LNCaP clone FGC (cell line): ENCODE data around the gene LMAN1L.

Experiments
- DNase-seq: peaks from one replicate; pipeline ENCODE4 v3.0.0-alpha.2; 2011; ENCODE audit warnings: low read depth
- H3K4me3 ChIP-seq: 2 replicates; pipeline ENCODE4 v1.5.1; 2011; ENCODE audit warnings: mild to moderate bottlenecking, low read depth, low read length, control low read depth
- CTCF ChIP-seq: IDR thresholded peaks from 2 replicates; pipeline ENCODE4 v1.5.1; 2012; ENCODE audit warnings: mild to moderate bottlenecking; ENCODE audit not compliant: control insufficient read depth, insufficient read depth; ENCODE audit errors: extremely low read depth

LMAN1L gene

GRCh38 chr15:74770211-74770903 lies 42.3 kb upstream of the LMAN1L start:
- TF ChIP-seq CTCF = no peak
- DNase-seq = no peak
- no peak overlapping the region for H3K4me3 ChIP-seq

GRCh38 chr15:74773329-74773728 lies 39.3 kb upstream of the LMAN1L start:
- TF ChIP-seq CTCF = no peak
- DNase-seq = no peak
- no peak overlapping the region for H3K4me3 ChIP-seq

GRCh38 chr15:74773731-74774252 lies 38.8 kb upstream of the LMAN1L start:
- no peak overlapping the region for H3K4me3 ChIP-seq
- TF ChIP-seq CTCF = no peak
- DNase-seq = no peak

- DNase-seq = no peak
- TF ChIP-seq CTCF = no peak
- H3K4me3 ChIP-seq = no peak overlapping the region
Observed at GRCh38 chr15:74775132-74775562, 37.5 kb upstream of the LMAN1L start.

GRCh38 chr15:74775894-74776293 lies 36.7 kb upstream of the LMAN1L start:
- TF ChIP-seq CTCF = no peak
- DNase-seq = no peak
- H3K4me3 ChIP-seq = no peak overlapping the region

- TF ChIP-seq CTCF = no peak
- no peak overlapping the region for H3K4me3 ChIP-seq
- DNase-seq = no peak
Observed at GRCh38 chr15:74776821-74777768, 35.5 kb upstream of the LMAN1L start.
